H9 (cell line): ENCODE data around the gene ZNHIT6. TPM values are rescaled to one million over a fixed set of nuclear protein-coding genes. Genes with fewer than 3 reads are reported as not detected.
"Not testable (repeated sequence)": the region's sequence is repeated elsewhere in the genome, so short reads cannot be mapped to it uniquely, and the experiment has no call there.

Source experiments
- DNase-seq: peaks from one replicate; pipeline ENCODE4 v3.0.0-alpha.2; 2017
- H2AFZ ChIP-seq: one replicate; pipeline ENCODE4 v1.6.1; 2013; ENCODE audit warnings: mild to moderate bottlenecking, low read length, control low read depth, moderate library complexity
- H2AK5ac ChIP-seq: 2 replicates; pipeline ENCODE4 v1.6.1; 2013; ENCODE audit warnings: low read length, control low read depth, mixed read lengths; ENCODE audit not compliant: insufficient read length
- H2BK120ac ChIP-seq: one replicate; pipeline ENCODE4 v1.6.1; 2013; ENCODE audit warnings: low read depth, mild to moderate bottlenecking, low read length, control low read depth, inconsistent platforms; ENCODE audit not compliant: poor library complexity, severe bottlenecking
- H2BK12ac ChIP-seq: 2 replicates; pipeline ENCODE4 v1.6.1; 2013; ENCODE audit warnings: low read length, control low read depth, mixed read lengths, low read depth; ENCODE audit not compliant: insufficient read length
- H2BK15ac ChIP-seq: 2 replicates; pipeline ENCODE4 v1.6.1; 2013; ENCODE audit warnings: low read depth, low read length, control low read depth
- H2BK20ac ChIP-seq: one replicate; pipeline ENCODE4 v1.6.1; 2013; ENCODE audit warnings: low read depth, mild to moderate bottlenecking, low read length, control low read depth, inconsistent platforms; ENCODE audit not compliant: poor library complexity, severe bottlenecking
- H2BK5ac ChIP-seq: 2 replicates; pipeline ENCODE4 v1.6.1; 2013; ENCODE audit warnings: low read length, control low read depth, mixed read lengths; ENCODE audit not compliant: insufficient read length
- H3K14ac ChIP-seq: 2 replicates; pipeline ENCODE4 v1.6.1; 2013; ENCODE audit warnings: low read length, control low read depth; ENCODE audit not compliant: insufficient read depth
- H3K18ac ChIP-seq: 2 replicates; pipeline ENCODE4 v1.6.1; 2013; ENCODE audit warnings: low read depth, mild to moderate bottlenecking, mixed read lengths, low read length, control low read depth; ENCODE audit not compliant: insufficient read length
- H3K23ac ChIP-seq: 2 replicates; pipeline ENCODE4 v1.6.1; 2013; ENCODE audit warnings: low read length, control low read depth, mixed read lengths, low read depth; ENCODE audit not compliant: insufficient read length
- H3K23me2 ChIP-seq: 2 replicates; pipeline ENCODE4 v1.6.1; 2013; ENCODE audit warnings: low read depth, mild to moderate bottlenecking, mixed read lengths, low read length, control low read depth; ENCODE audit not compliant: insufficient read length, poor library complexity, severe bottlenecking
- H3K27ac ChIP-seq: 2 replicates; pipeline ENCODE4 v1.5.1; 2013; ENCODE audit warnings: low read length, control low read depth, mixed read lengths, low read depth; ENCODE audit not compliant: insufficient read length
- H3K27me3 ChIP-seq: 2 replicates; pipeline ENCODE4 v1.6.1; 2013; ENCODE audit warnings: low read length, control low read depth, inconsistent platforms; ENCODE audit not compliant: insufficient read depth
- H3K4ac ChIP-seq: 2 replicates; pipeline ENCODE4 v1.6.1; 2013; ENCODE audit warnings: low read depth, mild to moderate bottlenecking, control low read depth, inconsistent platforms, low read length, moderate library complexity
- H3K4me1 ChIP-seq: 2 replicates; pipeline ENCODE4 v1.6.1; 2013; ENCODE audit warnings: low read length, control low read depth, inconsistent platforms; ENCODE audit not compliant: insufficient read depth
- H3K4me2 ChIP-seq: 2 replicates; pipeline ENCODE4 v1.6.1; 2013; ENCODE audit warnings: low read length, control low read depth, mixed read lengths; ENCODE audit not compliant: insufficient read length, insufficient read depth
- H3K56ac ChIP-seq: 2 replicates; pipeline ENCODE4 v1.6.1; 2013; ENCODE audit warnings: low read depth, mild to moderate bottlenecking, mixed read lengths, low read length, control low read depth; ENCODE audit not compliant: insufficient read length
- H3K79me1 ChIP-seq: 2 replicates; pipeline ENCODE4 v1.6.1; 2013; ENCODE audit warnings: low read depth, mild to moderate bottlenecking, moderate library complexity, low read length, control low read depth, inconsistent platforms; ENCODE audit not compliant: insufficient read depth, poor library complexity, severe bottlenecking
- H3K79me2 ChIP-seq: 2 replicates; pipeline ENCODE4 v1.6.1; 2013; ENCODE audit warnings: low read length, control low read depth, inconsistent platforms; ENCODE audit not compliant: insufficient read depth
- H3K9ac ChIP-seq: 2 replicates; pipeline ENCODE4 v1.6.1; 2013; ENCODE audit warnings: low read length, control low read depth, mixed read lengths; ENCODE audit not compliant: insufficient read length; ENCODE audit errors: extremely low read depth
- H3K9me3 ChIP-seq: one replicate; pipeline ENCODE4 v1.6.1; 2013; ENCODE audit warnings: low read depth, low read length, inconsistent platforms; ENCODE audit not compliant: control insufficient read depth
- H3T11ph ChIP-seq: one replicate; pipeline ENCODE4 v1.6.1; 2013; ENCODE audit warnings: mild to moderate bottlenecking, low read length, control low read depth, inconsistent platforms
- H4K20me1 ChIP-seq: one replicate; pipeline ENCODE4 v1.6.1; 2013; ENCODE audit not compliant: control insufficient read depth, insufficient read length, insufficient read depth
- H4K5ac ChIP-seq: 2 replicates; pipeline ENCODE4 v1.6.1; 2013; ENCODE audit warnings: low read depth, mild to moderate bottlenecking, mixed read lengths, low read length, control low read depth; ENCODE audit not compliant: insufficient read length
- H4K8ac ChIP-seq: replicated peaks from 2 replicates; pipeline ENCODE4 v1.6.1; 2013; ENCODE audit warnings: low read length, control low read depth, mixed read lengths, low read depth; ENCODE audit not compliant: insufficient read length
- H4K91ac ChIP-seq: 2 replicates; pipeline ENCODE4 v1.6.1; 2013; ENCODE audit warnings: low read depth, mild to moderate bottlenecking, moderate library complexity, mixed read lengths, low read length, control low read depth; ENCODE audit not compliant: insufficient read length
- H3K27ac Mint-ChIP-seq, 3 experiments: 2 replicates in 2 of 3; 3 replicates in 1 of 3; pipeline ENCODE4 v1.8.0; 2020 to 2021; ENCODE audit warnings: mixed read lengths in 3 of 3, mild to moderate bottlenecking in 1 of 3, moderate library complexity in 1 of 3
- H3K27me3 Mint-ChIP-seq: 2 replicates; pipeline ENCODE4 v1.8.0; 2021; ENCODE audit warnings: low read depth, mild to moderate bottlenecking, moderate library complexity, mixed read lengths
- H3K36me3 Mint-ChIP-seq, 3 experiments: 2 replicates in 2 of 3; 3 replicates in 1 of 3; pipeline ENCODE4 v1.8.0; 2020 to 2021; ENCODE audit warnings: low read depth in 3 of 3, mixed read lengths in 3 of 3; ENCODE audit not compliant: insufficient read depth in 1 of 3
- H3K4me1 Mint-ChIP-seq, 2 experiments: 2 replicates each; pipeline ENCODE4 v1.8.0; 2020; ENCODE audit warnings: mixed read lengths in 2 of 2
- H3K4me3 Mint-ChIP-seq, 2 experiments: 2 replicates in 1 of 2; 3 replicates in 1 of 2; pipeline ENCODE4 v1.8.0; 2020 to 2021; ENCODE audit warnings: mild to moderate bottlenecking in 2 of 2, mixed read lengths in 2 of 2, moderate library complexity in 1 of 2
- H3K9me3 Mint-ChIP-seq, 2 experiments: 2 replicates in 1 of 2; 3 replicates in 1 of 2; pipeline ENCODE4 v1.8.0; 2020; ENCODE audit warnings: mild to moderate bottlenecking in 2 of 2, mixed read lengths in 2 of 2, moderate library complexity in 1 of 2
- CTCF ChIP-seq: fragments of 200-600 bp; sonication (generic); conservative IDR thresholded peaks from 3 replicates; pipeline ENCODE4 v1.8.0; 2021; ENCODE audit warnings: antibody characterized with exemption, mild to moderate bottlenecking
- WGBS: extraction: QIAGEN DNeasy Blood & Tissue Kit; methylation state at CpG from one replicate; pipeline ENCODE4 v1.1.7; 2013; ENCODE audit warnings: missing lambda C conversion rate, low lambda C conversion rate, mixed read lengths; ENCODE audit not compliant: insufficient read length; ENCODE audit errors: extremely low coverage; 5-methylcytosine and 5-hydroxymethylcytosine counted together
- total RNA-seq: library from RNA; stranded (reverse); gene quantifications from 2 replicates; pipeline ENCODE4 v1.2.1, GENCODE V29; 2021

The ZNHIT6 gene
- total RNA-seq, 1 experiment from 2014 or later = 21.5 TPM

GRCh38 chr1:85718678-85719340 is 10.6 kb upstream of the ZNHIT6 start:
- Mint-ChIP-seq H3K27me3 (no peaks in the 10 kb centered on the region), H3K9me3 (peaks cover 21 to 37% of the 10 kb centered on the region in 2 experiments), H3K4me1 (no peaks in the 10 kb centered on the region), H3K36me3 (peaks cover 10 to 14% (median 13%) of the 10 kb centered on the region in 3 experiments), H3K4me3 (no peak overlapping the region), H3K27ac (no peak overlapping the region)
- H3K27ac ChIP-seq = no peak overlapping the region
- no peak for TF ChIP-seq CTCF
- no peak overlapping the region for H3K4me2 ChIP-seq
- no peaks in the 10 kb centered on the region for H4K20me1 ChIP-seq
- H4K91ac ChIP-seq = no peak overlapping the region
- H2BK12ac ChIP-seq = no peak overlapping the region
- H3K9ac ChIP-seq = no peak overlapping the region
- no peak overlapping the region for H3K23ac ChIP-seq
- H3K79me1 ChIP-seq = no peaks in the 10 kb centered on the region
- no peak overlapping the region for H2BK15ac ChIP-seq
- no peak overlapping the region for H3K14ac ChIP-seq
- H3K9me3 ChIP-seq = no peaks in the 10 kb centered on the region
- no peak overlapping the region for H2BK20ac ChIP-seq
- no peak for DNase-seq
- H3K23me2 ChIP-seq = no peaks in the 10 kb centered on the region
- WGBS = no CpG with 5 or more reads among the region's 7 CpGs
- no peaks in the 10 kb centered on the region for H3K4me1 ChIP-seq
- H3K56ac ChIP-seq = no peak overlapping the region
- no peak overlapping the region for H4K8ac ChIP-seq
- no peak overlapping the region for H2BK5ac ChIP-seq
- H4K5ac ChIP-seq = no peak overlapping the region
- H3K4ac ChIP-seq = no peak overlapping the region
- no peaks in the 10 kb centered on the region for H3K79me2 ChIP-seq
- no peak overlapping the region for H2BK120ac ChIP-seq
- H2AK5ac ChIP-seq = no peak overlapping the region
- H3T11ph ChIP-seq = no peak overlapping the region
- H3K27me3 ChIP-seq = no peaks in the 10 kb centered on the region
- H2AFZ ChIP-seq = no peak overlapping the region
- H3K18ac ChIP-seq = no peak overlapping the region

GRCh38 chr1:85714418-85715114 is 6.3 kb upstream of the ZNHIT6 start:
- H3K4me1 ChIP-seq, H2AK5ac ChIP-seq, H4K20me1 ChIP-seq, H3K18ac ChIP-seq, H3K4me2 ChIP-seq, H3K4me3 Mint-ChIP-seq, H3K4ac ChIP-seq, H3K27me3 Mint-ChIP-seq, H3K9ac ChIP-seq, H2AFZ ChIP-seq, H3K23me2 ChIP-seq, H3T11ph ChIP-seq, H2BK15ac ChIP-seq, H3K27ac ChIP-seq, H3K56ac ChIP-seq, H4K91ac ChIP-seq, H3K14ac ChIP-seq, H3K27ac Mint-ChIP-seq, H2BK120ac ChIP-seq, H3K27me3 ChIP-seq, H2BK12ac ChIP-seq, H3K23ac ChIP-seq, H4K5ac ChIP-seq, H2BK20ac ChIP-seq, H3K79me1 ChIP-seq, H2BK5ac ChIP-seq, H3K4me1 Mint-ChIP-seq, H3K36me3 Mint-ChIP-seq, H4K8ac ChIP-seq, DNase-seq, H3K79me2 ChIP-seq, H3K9me3 ChIP-seq: not testable (repeated sequence)
- WGBS = no CpG with 5 or more reads among the region's 14 CpGs
- peaks cover 9 to 16% of the 10 kb centered on the region in 2 experiments for H3K9me3 Mint-ChIP-seq
